Left forelimb (tissue), 1 donor: ENCODE measurements around the gene SEPTIN7.
"Not testable (repeated sequence)": the region's sequence is repeated elsewhere in the genome, so short reads cannot be mapped to it uniquely, and the experiment has no call there.

Source experiments
- DNase-seq: peaks from one replicate; pipeline ENCODE4 v3.0.0-alpha.2; 2018; ENCODE audit warnings: low spot score

Gene SEPTIN7

GRCh38 chr7:35800718-35801391, at the start of gene SEPTIN7:
Gene SEPTIN7, plus strand, starts transcription at chr7:35801057. Its CDS starts 153 bp downstream, at chr7:35801210.
- DNase-seq, result peak; percentile 99

DNA sequence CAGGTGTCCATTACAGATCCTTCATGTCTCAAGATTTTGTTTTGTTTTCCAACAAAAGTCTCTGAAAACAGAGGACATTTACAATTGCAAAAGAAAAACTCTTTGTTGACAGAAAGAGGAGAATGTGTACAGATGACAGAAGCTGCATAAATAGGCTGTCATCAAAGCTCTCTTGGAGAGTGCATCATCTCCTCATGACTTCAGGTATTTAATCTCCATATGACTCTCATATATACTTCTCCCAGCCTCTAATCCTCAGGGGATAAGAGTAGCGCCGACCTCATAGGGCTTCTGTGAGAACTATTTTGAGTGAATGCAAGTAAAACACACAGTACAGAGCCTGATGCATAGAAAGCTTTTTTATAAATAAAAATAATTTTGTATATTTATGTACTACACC, 48.1 kb upstream of the SEPTIN7 start:
- no peak for DNase-seq

DNA sequence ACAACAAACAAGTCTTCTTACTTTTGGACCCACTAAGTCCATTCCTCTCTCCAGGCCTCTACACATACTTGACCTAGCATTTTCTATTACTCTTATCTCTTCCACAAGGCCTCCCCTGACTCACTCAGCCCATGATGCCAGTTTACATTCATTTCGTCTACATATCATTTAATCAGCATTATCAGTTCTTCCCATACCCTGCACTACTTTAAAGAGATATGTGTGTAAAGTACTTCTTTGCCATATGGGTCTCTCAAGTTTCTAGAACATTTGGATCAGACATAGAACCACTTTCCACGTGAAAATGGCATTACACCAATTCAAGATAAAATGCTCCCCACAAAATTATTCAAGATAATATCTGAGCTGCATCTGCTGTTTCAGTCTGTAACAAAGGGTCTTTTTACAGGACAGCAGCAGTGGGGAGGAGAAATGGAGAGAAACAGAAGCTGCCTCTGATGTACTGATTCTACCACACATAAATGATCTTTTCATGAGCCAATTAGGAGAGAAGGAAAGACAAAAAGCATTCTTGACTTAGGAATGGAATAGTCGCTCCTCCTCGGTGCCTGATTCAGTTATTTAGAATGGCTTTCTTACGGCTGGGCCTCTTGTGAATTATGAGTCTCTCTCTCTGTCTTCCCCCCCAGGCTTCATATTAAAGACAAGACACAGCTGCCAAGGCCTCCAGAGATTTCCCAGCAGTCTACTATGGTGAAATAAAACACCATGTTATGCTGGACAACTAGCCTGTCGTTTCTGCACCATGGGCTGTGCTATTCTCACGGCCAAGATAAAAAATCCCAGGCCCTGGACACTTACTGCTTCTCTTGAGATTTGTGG, 46.9 kb upstream of the SEPTIN7 start:
- no peak for DNase-seq

- no peak for DNase-seq
Observed at GRCh38 chr7:35754741-35755140, 46.1 kb upstream of the SEPTIN7 start.

DNA sequence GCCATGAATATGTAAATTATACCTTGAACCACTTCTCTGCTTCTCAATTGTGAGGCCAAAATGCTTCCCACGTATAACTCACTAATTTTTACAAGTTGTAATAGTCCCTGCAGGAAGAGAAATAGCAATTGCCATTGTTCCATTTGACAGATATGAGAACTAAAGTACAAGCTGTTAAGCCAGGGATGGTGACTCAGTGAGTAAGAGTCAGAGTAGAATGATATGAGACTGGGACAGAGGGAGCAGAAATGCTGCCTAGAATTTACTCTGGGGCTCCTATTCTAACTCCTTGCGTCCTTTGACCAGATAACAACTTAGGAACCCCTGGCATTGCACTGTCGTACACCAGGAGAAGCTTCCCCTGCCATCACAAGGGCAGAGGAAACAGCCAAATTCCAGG, 45.1 kb upstream of the SEPTIN7 start:
- DNase-seq, result no peak

GRCh38 chr7:35756453-35756852, 44.4 kb upstream of the SEPTIN7 start:
- DNase-seq, result not testable (repeated sequence)

DNA sequence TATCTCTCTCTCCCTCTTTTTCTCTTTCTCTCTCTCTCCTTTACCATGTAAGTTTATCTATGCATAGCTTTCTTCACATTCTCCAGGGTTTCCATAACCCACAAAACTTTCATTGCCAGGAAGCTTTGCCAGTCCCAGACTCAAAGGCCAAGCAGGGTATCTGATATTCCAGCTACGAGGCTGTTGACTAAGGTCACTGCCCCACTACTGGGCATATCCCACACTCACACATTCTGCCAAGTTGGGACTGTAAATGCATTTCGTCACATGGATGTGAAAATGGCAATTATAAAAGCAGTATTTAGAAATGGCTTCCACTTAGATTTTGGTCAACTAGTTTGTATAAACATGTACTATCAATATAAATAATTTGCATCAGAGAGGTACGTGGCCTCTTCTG, 43.3 kb upstream of the SEPTIN7 start:
- DNase-seq, result no peak

DNA sequence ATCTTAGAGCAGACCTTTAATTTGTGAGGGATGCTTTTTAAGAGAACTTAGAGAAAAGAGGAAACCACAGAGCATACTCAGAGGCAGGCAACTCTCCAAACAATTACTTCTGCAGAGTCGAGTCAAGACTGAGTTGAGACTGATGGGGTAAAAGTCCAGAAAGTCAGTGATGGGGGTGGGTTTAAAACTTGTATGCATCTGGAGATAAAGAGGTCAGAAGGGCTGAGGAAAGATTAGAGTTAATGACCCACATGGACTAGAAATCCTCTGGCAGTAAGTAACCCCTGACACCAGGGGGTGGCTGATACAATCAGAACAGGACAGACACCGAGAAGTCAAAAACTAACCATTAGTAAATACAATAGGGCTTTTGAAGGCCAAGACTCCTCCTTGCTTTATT, 42.4 kb upstream of the SEPTIN7 start:
- DNase-seq, result no peak

- no peak for DNase-seq
Observed at GRCh38 chr7:35760143-35760745, 40.6 kb upstream of the SEPTIN7 start.

GRCh38 chr7:35761871-35762677, 38.8 kb upstream of the SEPTIN7 start:
- DNase-seq, result no peak

- no peak for DNase-seq
Observed at GRCh38 chr7:35762781-35763180, 38.1 kb upstream of the SEPTIN7 start.

DNA sequence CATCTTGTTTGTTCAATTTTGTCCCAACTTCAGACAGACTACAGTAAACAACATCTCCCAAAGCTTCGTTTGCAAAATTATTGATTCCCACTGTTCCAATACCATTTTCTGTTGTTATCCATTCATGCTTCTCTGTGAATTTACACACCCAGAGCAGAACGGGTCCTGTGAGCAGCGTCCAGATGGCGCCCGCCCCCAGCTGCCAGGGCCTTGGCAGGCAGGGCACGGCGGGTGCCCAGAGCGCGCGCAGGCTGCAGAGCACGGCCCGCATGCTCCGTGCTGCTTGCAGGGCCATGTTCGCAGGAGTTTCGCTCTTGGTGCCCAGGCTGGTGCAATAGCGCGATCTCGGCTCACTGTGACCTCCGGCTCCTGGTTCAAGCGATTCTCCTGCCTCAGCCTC, 32.5 kb upstream of the SEPTIN7 start:
- no peak for DNase-seq

- no peak for DNase-seq
Observed at GRCh38 chr7:35771776-35772175, 29.1 kb upstream of the SEPTIN7 start.

DNA sequence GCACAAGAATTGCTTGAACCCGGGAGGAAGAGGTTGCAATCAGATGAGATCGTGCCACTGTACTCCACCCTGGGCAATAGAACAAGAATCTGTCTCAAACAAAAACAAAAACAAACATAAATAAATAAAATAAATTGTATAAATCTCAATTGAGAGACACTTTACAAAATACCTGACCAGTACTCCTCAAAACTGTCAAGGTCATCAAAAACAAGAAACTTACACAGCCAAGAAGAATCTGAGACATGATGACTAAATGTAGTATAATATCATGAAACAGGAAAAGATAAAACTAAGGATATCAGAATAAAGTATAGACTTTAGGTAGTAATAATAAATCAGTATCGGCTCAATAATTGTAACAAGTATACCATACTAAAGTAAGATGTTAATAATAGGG, 26.9 kb upstream of the SEPTIN7 start:
- no peak for DNase-seq

GRCh38 chr7:35776686-35777085, 24.2 kb upstream of the SEPTIN7 start:
- no peak for DNase-seq

GRCh38 chr7:35777121-35777520, 23.7 kb upstream of the SEPTIN7 start:
- no peak for DNase-seq

GRCh38 chr7:35780070-35780469, 20.8 kb upstream of the SEPTIN7 start:
- no peak for DNase-seq

GRCh38 chr7:35781200-35781701, 19.6 kb upstream of the SEPTIN7 start:
- DNase-seq, result no peak

DNA sequence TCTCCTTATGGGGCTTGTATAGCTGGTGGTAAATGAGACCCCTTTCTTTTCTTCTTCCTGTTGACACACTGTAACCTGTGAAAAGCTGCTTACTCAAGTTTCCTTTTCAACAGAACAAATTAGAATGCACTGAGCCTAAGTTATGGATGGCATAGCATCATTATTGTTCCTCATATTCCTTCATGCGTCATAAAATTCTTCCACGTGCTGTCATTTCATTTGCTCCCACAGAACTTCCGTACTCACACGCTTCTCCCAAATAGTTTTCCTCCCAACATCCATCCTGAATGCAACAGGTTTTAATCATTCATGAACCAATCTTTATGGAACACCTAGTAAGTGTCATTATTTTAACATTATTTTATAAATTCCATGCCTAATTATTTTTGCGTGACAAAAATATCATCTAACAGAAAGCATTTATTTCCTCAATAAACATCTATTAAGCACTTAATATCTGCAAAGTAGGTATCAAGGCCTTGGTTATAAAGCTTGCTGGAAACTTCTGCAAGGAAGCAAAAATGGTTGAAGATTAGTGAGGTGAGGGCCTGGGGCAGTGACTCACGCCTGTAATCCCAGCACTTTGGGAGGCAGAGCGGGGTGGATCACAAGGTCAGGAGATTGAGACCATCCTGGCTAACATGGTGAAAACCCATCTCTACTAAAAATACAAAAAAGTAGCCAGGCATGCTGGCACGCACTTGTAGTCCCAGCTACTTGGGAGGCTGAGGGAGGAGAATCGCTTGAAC, 18.9 kb upstream of the SEPTIN7 start:
- DNase-seq, result no peak

GRCh38 chr7:35784332-35784731, 16.5 kb upstream of the SEPTIN7 start:
- no peak for DNase-seq

- DNase-seq, result no peak
Observed at GRCh38 chr7:35785250-35785649, 15.6 kb upstream of the SEPTIN7 start.
